SK-N-SH (cell line): ENCODE data around the gene SIRPA.

ENCODE experiments used
- EZH2phosphoT487 ChIP-seq: fragments of 200-600 bp; sonication (generic); IDR thresholded peaks from 2 replicates; pipeline ENCODE4 v1.6.1; 2017; ENCODE audit warnings: low read depth, mixed run types, mild to moderate bottlenecking, antibody characterized with exemption, moderate library complexity, borderline replicate concordance
- MXI1 ChIP-seq: IDR thresholded peaks from 2 replicates; pipeline ENCODE4 v1.6.1; 2012; ENCODE audit warnings: mild to moderate bottlenecking, low read depth, low read length, improper control_type of control experiment
- SIN3A ChIP-seq: IDR thresholded peaks from 2 replicates; pipeline ENCODE4 v1.6.1; 2012; ENCODE audit warnings: low read depth, mild to moderate bottlenecking, low read length, moderate library complexity, borderline replicate concordance
- TAF1 ChIP-seq: IDR thresholded peaks from 2 replicates; pipeline ENCODE4 v1.6.1; 2012; ENCODE audit warnings: low read depth, mild to moderate bottlenecking, low read length, moderate library complexity, borderline replicate concordance
- YY1 ChIP-seq: IDR thresholded peaks from 2 replicates; pipeline ENCODE4 v1.4.0; 2012; ENCODE audit warnings: low read depth, mild to moderate bottlenecking
- TF ChIP-seq, protein P1 (sequence below): fragments of 200-600 bp; sonication (generic); IDR thresholded peaks from 2 replicates; pipeline ENCODE4 v1.6.1; 2017; ENCODE audit warnings: antibody characterized with exemption, mild to moderate bottlenecking, moderate library complexity
- TF ChIP-seq, protein P2 (sequence below): IDR thresholded peaks from 2 replicates; pipeline ENCODE4 v1.4.0; 2012; ENCODE audit warnings: low read depth
- TF ChIP-seq, protein P3 (sequence below): IDR thresholded peaks from 2 replicates; pipeline ENCODE4 v1.4.0; 2012; ENCODE audit warnings: low read depth, borderline replicate concordance

DNA sequence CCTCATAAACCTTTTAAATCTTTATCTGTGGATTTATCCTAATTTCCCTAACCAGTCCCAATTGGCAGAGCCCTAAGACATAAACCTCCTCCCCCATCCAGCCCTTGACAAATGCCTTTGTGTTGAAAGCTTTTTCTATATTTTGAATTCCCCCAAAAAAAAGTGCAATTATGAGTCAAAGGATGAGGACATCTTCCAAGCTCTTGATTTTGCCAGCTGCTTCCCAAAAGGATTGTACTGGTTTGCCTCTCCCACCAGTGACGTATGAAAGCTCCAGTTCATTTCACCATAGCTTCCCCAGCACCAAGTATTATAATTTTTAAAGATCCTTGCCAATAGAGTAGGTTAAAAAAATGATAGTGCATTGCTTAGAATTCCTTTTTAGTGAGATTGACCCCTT lies 38.9 kb downstream of the SIRPA start:
- TF ChIP-seq TAF1, result no peak
- TF ChIP-seq SIN3A, result no peak
- no peak for TF ChIP-seq EZH2phosphoT487
- TF ChIP-seq, protein P1, sequence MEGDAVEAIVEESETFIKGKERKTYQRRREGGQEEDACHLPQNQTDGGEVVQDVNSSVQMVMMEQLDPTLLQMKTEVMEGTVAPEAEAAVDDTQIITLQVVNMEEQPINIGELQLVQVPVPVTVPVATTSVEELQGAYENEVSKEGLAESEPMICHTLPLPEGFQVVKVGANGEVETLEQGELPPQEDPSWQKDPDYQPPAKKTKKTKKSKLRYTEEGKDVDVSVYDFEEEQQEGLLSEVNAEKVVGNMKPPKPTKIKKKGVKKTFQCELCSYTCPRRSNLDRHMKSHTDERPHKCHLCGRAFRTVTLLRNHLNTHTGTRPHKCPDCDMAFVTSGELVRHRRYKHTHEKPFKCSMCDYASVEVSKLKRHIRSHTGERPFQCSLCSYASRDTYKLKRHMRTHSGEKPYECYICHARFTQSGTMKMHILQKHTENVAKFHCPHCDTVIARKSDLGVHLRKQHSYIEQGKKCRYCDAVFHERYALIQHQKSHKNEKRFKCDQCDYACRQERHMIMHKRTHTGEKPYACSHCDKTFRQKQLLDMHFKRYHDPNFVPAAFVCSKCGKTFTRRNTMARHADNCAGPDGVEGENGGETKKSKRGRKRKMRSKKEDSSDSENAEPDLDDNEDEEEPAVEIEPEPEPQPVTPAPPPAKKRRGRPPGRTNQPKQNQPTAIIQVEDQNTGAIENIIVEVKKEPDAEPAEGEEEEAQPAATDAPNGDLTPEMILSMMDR, result no peak
- TF ChIP-seq, protein P2, sequence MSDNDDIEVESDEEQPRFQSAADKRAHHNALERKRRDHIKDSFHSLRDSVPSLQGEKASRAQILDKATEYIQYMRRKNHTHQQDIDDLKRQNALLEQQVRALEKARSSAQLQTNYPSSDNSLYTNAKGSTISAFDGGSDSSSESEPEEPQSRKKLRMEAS, result no peak
- no peak for TF ChIP-seq YY1
- TF ChIP-seq, protein P3, sequence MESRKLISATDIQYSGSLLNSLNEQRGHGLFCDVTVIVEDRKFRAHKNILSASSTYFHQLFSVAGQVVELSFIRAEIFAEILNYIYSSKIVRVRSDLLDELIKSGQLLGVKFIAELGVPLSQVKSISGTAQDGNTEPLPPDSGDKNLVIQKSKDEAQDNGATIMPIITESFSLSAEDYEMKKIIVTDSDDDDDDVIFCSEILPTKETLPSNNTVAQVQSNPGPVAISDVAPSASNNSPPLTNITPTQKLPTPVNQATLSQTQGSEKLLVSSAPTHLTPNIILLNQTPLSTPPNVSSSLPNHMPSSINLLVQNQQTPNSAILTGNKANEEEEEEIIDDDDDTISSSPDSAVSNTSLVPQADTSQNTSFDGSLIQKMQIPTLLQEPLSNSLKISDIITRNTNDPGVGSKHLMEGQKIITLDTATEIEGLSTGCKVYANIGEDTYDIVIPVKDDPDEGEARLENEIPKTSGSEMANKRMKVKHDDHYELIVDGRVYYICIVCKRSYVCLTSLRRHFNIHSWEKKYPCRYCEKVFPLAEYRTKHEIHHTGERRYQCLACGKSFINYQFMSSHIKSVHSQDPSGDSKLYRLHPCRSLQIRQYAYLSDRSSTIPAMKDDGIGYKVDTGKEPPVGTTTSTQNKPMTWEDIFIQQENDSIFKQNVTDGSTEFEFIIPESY, result no peak
- TF ChIP-seq MXI1, result no peak
